Mononuclear cell (primary cell): ENCODE results near the gene KIAA1328. TPM values are rescaled to one million over a fixed set of nuclear protein-coding genes. Genes with fewer than 3 reads are reported as not detected.

Source experiments
- H3K27me3 ChIP-seq: 2 replicates; pipeline ENCODE4 v1.6.0; 2011; ENCODE audit warnings: low read length, control low read depth; ENCODE audit not compliant: insufficient read depth
- H3K4me1 ChIP-seq: 2 replicates; pipeline ENCODE4 v1.5.1; 2011; ENCODE audit warnings: mild to moderate bottlenecking, low read length, control low read depth; ENCODE audit not compliant: insufficient read depth
- H3K4me3 ChIP-seq: 2 replicates; pipeline ENCODE4 v1.5.1; 2011; ENCODE audit warnings: mild to moderate bottlenecking, low read length, moderate library complexity
- H3K9me3 ChIP-seq: 2 replicates; pipeline ENCODE4 v1.5.1; 2011; ENCODE audit warnings: low read depth, mild to moderate bottlenecking, control low read depth, low read length
- total RNA-seq: library from RNA; depleted of rRNA; stranded (reverse); fragments of >200 nt; gene quantifications from one replicate; pipeline ENCODE4 v1.2.3, GENCODE V29; 2012

Gene KIAA1328
- total RNA-seq, 1 donor: 11.8 TPM

- peaks cover 15% of the 10 kb centered on the region for H3K9me3 ChIP-seq
- H3K4me1 ChIP-seq: no peaks in the 10 kb centered on the region
- no peak overlapping the region for H3K4me3 ChIP-seq
- no peaks in the 10 kb centered on the region for H3K27me3 ChIP-seq
Measured at GRCh38 chr18:37033419-37033818, 204.5 kb downstream of the KIAA1328 start.

DNA sequence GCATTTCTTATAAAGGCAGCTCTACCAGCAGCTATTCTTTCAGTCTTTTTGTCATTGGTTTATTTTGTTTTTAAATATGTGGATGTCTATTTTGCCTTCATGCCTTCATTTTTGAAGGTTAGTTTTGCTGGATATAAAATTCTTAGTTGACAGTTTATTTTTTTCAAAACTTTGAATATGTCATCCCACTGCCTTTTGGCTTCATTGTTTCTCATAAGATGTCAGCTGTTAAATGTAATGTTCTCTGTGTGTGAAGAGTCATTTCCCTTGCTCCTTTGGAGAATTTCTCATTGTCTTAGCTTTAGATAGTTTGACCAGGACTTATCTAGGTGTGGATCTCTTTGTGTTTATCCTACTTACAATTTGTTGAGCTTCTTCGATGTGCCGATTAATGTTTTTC is 213.5 kb downstream of the KIAA1328 start:
- no peak overlapping the region for H3K4me3 ChIP-seq
- no peaks in the 10 kb centered on the region for H3K27me3 ChIP-seq
- peaks cover 29% of the 10 kb centered on the region for H3K9me3 ChIP-seq
- H3K4me1 ChIP-seq: no peaks in the 10 kb centered on the region

GRCh38 chr18:37055137-37055802 is 226.3 kb downstream of the KIAA1328 start:
- Histone ChIP-seq H3K27me3 (no peaks in the 10 kb centered on the region), H3K4me1 (no peaks in the 10 kb centered on the region), H3K4me3 (no peak overlapping the region), H3K9me3 (peaks cover 5% of the 10 kb centered on the region)

GRCh38 chr18:37064187-37064586 is 235.3 kb downstream of the KIAA1328 start:
- Histone ChIP-seq H3K4me3 (no peak overlapping the region), H3K4me1 (no peaks in the 10 kb centered on the region), H3K9me3 (no peaks in the 10 kb centered on the region), H3K27me3 (no peaks in the 10 kb centered on the region)

DNA sequence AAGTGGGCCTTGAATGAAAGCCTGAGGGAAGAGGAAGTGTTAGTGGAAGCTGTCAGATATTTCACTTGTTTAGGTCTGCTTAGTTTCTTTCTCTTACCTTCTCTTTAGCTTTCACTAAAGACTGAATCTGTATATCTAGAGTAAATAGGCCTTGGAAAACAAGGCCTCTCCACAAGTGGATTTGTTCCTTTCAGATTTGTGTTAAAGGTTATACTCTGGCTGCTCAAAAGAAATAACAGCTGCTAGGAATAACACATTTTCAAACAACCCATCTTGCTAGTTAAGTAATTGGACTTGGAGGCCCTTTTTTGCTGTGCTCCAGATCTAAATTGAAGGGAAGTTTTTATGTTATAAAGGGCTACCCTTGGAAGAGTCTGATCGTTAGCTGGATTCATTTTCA is 236.3 kb downstream of the KIAA1328 start:
- Histone ChIP-seq H3K4me3 (no peak overlapping the region), H3K4me1 (no peaks in the 10 kb centered on the region), H3K9me3 (no peaks in the 10 kb centered on the region), H3K27me3 (no peaks in the 10 kb centered on the region)

DNA sequence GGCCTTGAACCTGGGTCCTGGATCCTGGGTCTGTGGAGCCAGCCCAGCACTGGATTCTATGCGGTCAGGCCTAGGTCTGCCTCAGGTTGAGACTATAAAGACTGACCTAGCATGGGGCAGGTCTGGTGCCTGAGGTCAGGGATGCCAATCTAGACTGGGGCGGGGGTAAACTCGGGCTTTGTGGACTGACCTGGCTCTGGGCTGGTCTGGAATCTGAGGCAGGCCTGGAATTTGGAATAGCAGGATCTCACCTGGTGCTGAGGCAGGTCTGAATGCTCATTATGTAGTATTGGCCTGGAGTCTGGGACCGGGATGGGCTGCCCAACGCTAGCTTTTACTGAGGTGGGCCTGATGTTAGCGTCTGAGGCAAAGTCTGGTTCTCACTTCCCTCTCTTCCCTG is 256.0 kb downstream of the KIAA1328 start:
- H3K4me1 ChIP-seq: no peaks in the 10 kb centered on the region
- H3K4me3 ChIP-seq: no peak overlapping the region
- H3K27me3 ChIP-seq: no peaks in the 10 kb centered on the region
- H3K9me3 ChIP-seq: no peaks in the 10 kb centered on the region

GRCh38 chr18:37085362-37085761 is 256.4 kb downstream of the KIAA1328 start:
- Histone ChIP-seq H3K9me3 (peaks cover 1% of the 10 kb centered on the region), H3K27me3 (no peaks in the 10 kb centered on the region), H3K4me1 (no peaks in the 10 kb centered on the region), H3K4me3 (no peak overlapping the region)

DNA sequence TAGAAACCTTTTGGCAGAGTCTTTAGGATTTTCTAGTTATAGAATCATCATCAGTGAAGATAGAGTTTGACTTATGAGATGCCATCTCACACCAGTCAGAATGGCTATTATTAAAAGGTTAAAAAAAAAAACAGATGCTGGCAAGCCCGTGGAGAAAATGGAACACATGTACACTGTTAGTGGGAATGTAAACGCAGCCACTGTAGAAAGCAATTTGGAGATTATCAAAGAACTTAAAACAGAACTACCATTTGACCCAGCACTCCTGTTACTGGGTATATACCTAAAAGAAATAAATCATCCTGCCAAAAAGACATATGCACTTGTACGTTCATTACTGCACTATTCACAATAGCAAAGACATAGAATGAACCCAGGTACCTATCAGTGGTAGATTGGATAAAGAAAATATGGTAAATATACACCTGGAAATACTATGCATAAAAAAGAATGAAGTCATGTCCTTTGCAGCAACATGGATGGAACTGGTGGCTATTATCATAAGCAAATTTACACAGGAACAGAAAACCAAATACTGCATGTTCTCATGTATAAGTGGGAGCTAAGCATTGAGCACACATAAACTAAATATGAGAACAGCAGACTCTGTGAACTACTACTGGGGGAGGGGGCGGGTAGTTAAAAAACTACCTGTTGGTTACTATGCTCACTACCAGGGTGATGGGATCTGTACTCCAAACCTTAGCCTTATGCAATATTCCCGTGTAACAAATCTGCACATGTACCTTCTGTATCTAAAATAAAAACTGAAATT is 279.0 kb downstream of the KIAA1328 start:
- H3K9me3 ChIP-seq: no peaks in the 10 kb centered on the region
- no peaks in the 10 kb centered on the region for H3K4me1 ChIP-seq
- no peak overlapping the region for H3K4me3 ChIP-seq
- H3K27me3 ChIP-seq: no peaks in the 10 kb centered on the region

- Histone ChIP-seq H3K4me1 (no peaks in the 10 kb centered on the region), H3K27me3 (no peaks in the 10 kb centered on the region), H3K9me3 (no peaks in the 10 kb centered on the region), H3K4me3 (no peak overlapping the region)
Measured at GRCh38 chr18:37122877-37123276, 293.9 kb downstream of the KIAA1328 start.

- H3K27me3 ChIP-seq: no peaks in the 10 kb centered on the region
- H3K9me3 ChIP-seq: no peaks in the 10 kb centered on the region
- no peaks in the 10 kb centered on the region for H3K4me1 ChIP-seq
- H3K4me3 ChIP-seq: no peak overlapping the region
Measured at GRCh38 chr18:37124516-37124915, 295.6 kb downstream of the KIAA1328 start.

DNA sequence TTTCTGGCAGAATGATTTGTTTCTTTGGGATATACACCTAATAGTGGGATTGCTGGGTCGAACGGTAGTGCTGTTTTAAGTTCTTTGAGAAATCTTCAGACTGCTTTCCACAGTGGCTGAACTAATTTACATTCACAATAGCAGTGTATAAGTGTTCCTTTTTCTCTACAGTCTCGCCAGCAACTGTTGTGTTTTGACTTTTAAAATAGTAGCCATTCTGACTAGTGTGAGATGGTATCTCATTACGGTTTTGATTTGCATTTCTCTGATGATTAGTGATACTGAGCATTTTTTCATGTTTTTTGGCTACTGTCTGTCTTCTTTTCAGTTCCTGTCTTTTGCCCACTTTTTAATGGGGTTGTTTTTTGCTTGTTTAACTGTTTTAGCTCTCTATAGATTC is 306.2 kb downstream of the KIAA1328 start:
- H3K4me3 ChIP-seq: no peak overlapping the region
- H3K27me3 ChIP-seq: no peaks in the 10 kb centered on the region
- no peaks in the 10 kb centered on the region for H3K4me1 ChIP-seq
- H3K9me3 ChIP-seq: no peaks in the 10 kb centered on the region

- H3K4me3 ChIP-seq: no peak overlapping the region
- no peaks in the 10 kb centered on the region for H3K9me3 ChIP-seq
- no peaks in the 10 kb centered on the region for H3K4me1 ChIP-seq
- H3K27me3 ChIP-seq: no peaks in the 10 kb centered on the region
Measured at GRCh38 chr18:37138456-37138855, 309.5 kb downstream of the KIAA1328 start.

- no peaks in the 10 kb centered on the region for H3K4me1 ChIP-seq
- H3K27me3 ChIP-seq: no peaks in the 10 kb centered on the region
- H3K4me3 ChIP-seq: no peak overlapping the region
- H3K9me3 ChIP-seq: no peaks in the 10 kb centered on the region
Measured at GRCh38 chr18:37139876-37140275, 310.9 kb downstream of the KIAA1328 start.

DNA sequence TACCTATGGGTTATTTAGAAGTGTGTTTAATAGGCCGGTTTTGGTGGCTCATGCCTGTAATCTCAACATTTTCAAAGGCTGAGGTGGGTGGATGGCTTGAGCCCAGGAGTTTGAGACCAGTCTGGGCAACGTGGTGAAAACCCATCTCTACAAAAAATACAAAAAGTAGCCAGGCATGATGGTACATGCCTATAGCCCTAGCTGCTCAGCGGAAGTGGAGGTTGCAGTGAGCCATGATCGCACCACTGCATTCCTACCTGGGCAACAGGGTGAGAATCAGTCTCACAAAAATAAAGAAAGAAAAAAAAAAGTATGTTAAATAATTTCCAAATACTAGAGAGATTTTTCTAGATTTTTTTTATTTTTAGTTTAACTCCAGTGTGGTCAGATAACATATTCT is 316.0 kb downstream of the KIAA1328 start:
- Histone ChIP-seq H3K4me1 (no peaks in the 10 kb centered on the region), H3K27me3 (no peaks in the 10 kb centered on the region), H3K4me3 (no peak overlapping the region), H3K9me3 (no peaks in the 10 kb centered on the region)

- Histone ChIP-seq H3K4me3 (no peak overlapping the region), H3K4me1 (no peaks in the 10 kb centered on the region), H3K27me3 (no peaks in the 10 kb centered on the region), H3K9me3 (no peaks in the 10 kb centered on the region)
Measured at GRCh38 chr18:37156330-37156942, 327.5 kb downstream of the KIAA1328 start.
